Endothelial cell of umbilical vein (primary cell): Measurements from ENCODE around the gene PKD1. TPM values are rescaled to one million over a fixed set of nuclear protein-coding genes. Genes with fewer than 3 reads are reported as not detected.

ENCODE experiments used
- BruUV-seq: library from RNA; stranded (reverse); fragments of 400-500 nt; replicated peaks from 2 replicates; lab custom pipeline; 2021; lab: Mats Ljungman, UMichigan
- CTCF ChIA-PET: fragments of 300-600, 350-600 bp; sonication (Branson Sonifier 250); formaldehyde crosslinking; loops from one replicate; lab custom pipeline; 2021; ENCODE audit warnings: antibody characterized with exemption, inconsistent platforms; lab: Charles Lee
- POLR2A ChIA-PET: fragments of 300-600, 350-600 bp; sonication (Branson Sonifier 250); formaldehyde crosslinking; loops from one replicate; lab custom pipeline; 2021; ENCODE audit warnings: antibody characterized with exemption, inconsistent platforms; lab: Charles Lee
- DNase-seq: peaks from one replicate; pipeline ENCODE4 v3.0.0-alpha.2; 2011; ENCODE audit warnings: low read depth, low spot score
- FAIRE-seq: peaks from 2 replicates; lab custom pipeline; 2011; peaks lifted over from hg19 to GRCh38; lab: Jason Lieb, UNC
- H2AFZ ChIP-seq: 2 replicates; pipeline ENCODE4 v1.6.0; 2012; ENCODE audit warnings: low read depth, low read length, control low read depth, inconsistent platforms
- H3K27ac ChIP-seq: 2 replicates; pipeline ENCODE4 v1.5.1; 2011; ENCODE audit warnings: low read depth, mild to moderate bottlenecking, control low read depth, low read length, moderate library complexity; ENCODE audit not compliant: insufficient read depth
- H3K27me3 ChIP-seq, 2 experiments: 2 replicates each; pipeline versions ENCODE4 v1.6.0 to v1.6.1; 2011; ENCODE audit warnings: low read length in 2 of 2, mixed read lengths in 1 of 2; ENCODE audit not compliant: control insufficient read depth in 2 of 2, insufficient read depth in 2 of 2
- H3K36me3 ChIP-seq, 2 experiments: 2 replicates in 1 of 2; 3 replicates in 1 of 2; pipeline ENCODE4 v1.5.1; 2011; ENCODE audit warnings: low read length in 2 of 2, mild to moderate bottlenecking in 1 of 2, moderate library complexity in 1 of 2; ENCODE audit not compliant: control insufficient read depth in 2 of 2, insufficient read depth in 2 of 2; ENCODE audit errors: extremely low read depth in 1 of 2
- H3K4me1 ChIP-seq: 3 replicates; pipeline ENCODE4 v1.5.1; 2011; ENCODE audit warnings: mild to moderate bottlenecking, low read length; ENCODE audit not compliant: control insufficient read depth, insufficient read depth; ENCODE audit errors: extremely low read depth
- H3K4me2 ChIP-seq: 2 replicates; pipeline ENCODE4 v1.6.1; 2011; ENCODE audit warnings: low read length, control low read depth, mixed read lengths; ENCODE audit not compliant: insufficient read depth
- H3K4me3 ChIP-seq, 3 experiments: fragments of 200-600 bp in 1 of 3; sonication (generic), shearing (Covaris generic) in 1 of 3; replicated peaks in 1 of 3; 2 replicates each; pipeline ENCODE4 v1.5.1; 2011 to 2016; ENCODE audit warnings: control low read depth in 3 of 3, low read length in 3 of 3, mild to moderate bottlenecking in 2 of 3, inconsistent platforms in 1 of 3, low read depth in 1 of 3, moderate library complexity in 1 of 3; ENCODE audit not compliant: insufficient read depth in 1 of 3
- H3K79me2 ChIP-seq: 2 replicates; pipeline ENCODE4 v1.6.0; 2012; ENCODE audit warnings: low read length, inconsistent platforms; ENCODE audit not compliant: control insufficient read depth, insufficient read depth
- H3K9ac ChIP-seq: replicated peaks from 2 replicates; pipeline ENCODE3; 2011; ENCODE audit warnings: low read length, control low read depth; ENCODE audit not compliant: insufficient read depth; ENCODE audit errors: extremely low read depth
- H3K9me1 ChIP-seq: replicated peaks from 3 replicates; pipeline ENCODE4 v1.6.0; 2011; ENCODE audit warnings: mild to moderate bottlenecking, low read length; ENCODE audit not compliant: control insufficient read depth, insufficient read depth; ENCODE audit errors: extremely low read depth
- H3K9me3 ChIP-seq: replicated peaks from 2 replicates; pipeline ENCODE4 v1.5.1; 2012; ENCODE audit warnings: low read length, inconsistent platforms; ENCODE audit not compliant: control insufficient read depth, insufficient read depth
- H4K20me1 ChIP-seq: replicated peaks from 2 replicates; pipeline ENCODE3; 2011; ENCODE audit warnings: mild to moderate bottlenecking, low read length; ENCODE audit not compliant: control insufficient read depth, insufficient read depth; ENCODE audit errors: extremely low read depth
- EZH2 ChIP-seq: IDR thresholded peaks from 2 replicates; pipeline ENCODE4 v1.6.1; 2012; ENCODE audit warnings: borderline replicate concordance, low read depth, mild to moderate bottlenecking, moderate library complexity, low read length, inconsistent platforms; ENCODE audit not compliant: severe bottlenecking
- FOS ChIP-seq: IDR thresholded peaks from 2 replicates; pipeline ENCODE4 v1.6.1; 2011; ENCODE audit warnings: mild to moderate bottlenecking, low read length, moderate library complexity, borderline replicate concordance; ENCODE audit not compliant: insufficient read depth
- GATA2 ChIP-seq: IDR thresholded peaks from 2 replicates; pipeline ENCODE4 v1.7.0; 2011; ENCODE audit warnings: low read depth, mild to moderate bottlenecking, moderate library complexity, mixed read lengths, low read length; ENCODE audit not compliant: insufficient read length, insufficient read depth
- JUN ChIP-seq: IDR thresholded peaks from 2 replicates; pipeline ENCODE4 v1.6.1; 2011; ENCODE audit warnings: borderline replicate concordance, low read depth; ENCODE audit not compliant: insufficient read length, insufficient read depth
- MYC ChIP-seq: IDR thresholded peaks from one replicate; pipeline ENCODE4 v1.6.1; 2011; ENCODE audit warnings: mild to moderate bottlenecking, low read depth, low read length
- POLR2AphosphoS5 ChIP-seq: IDR thresholded peaks from 2 replicates; pipeline ENCODE4 v1.6.1; 2012; ENCODE audit warnings: low read depth, mild to moderate bottlenecking, control low read depth, low read length, moderate library complexity; ENCODE audit not compliant: insufficient read depth
- dilution Hi-C: fragments of 300-500 bp; cut with MboI; formaldehyde crosslinking; loops from one replicate; pipeline ENCODE4 v1.15.0; 2019; ENCODE audit warnings: low sequenced_read_pairs; ENCODE audit not compliant: extremely low pct_ligation_motif_present
- intact Hi-C: fragments of 100-400 bp; cut with micrococcal nuclease; formaldehyde crosslinking; loops from one replicate; pipeline ENCODE4 v1.10.0; 2022
- polyA plus RNA-seq, 4 experiments: library from polyadenylated mRNA; depleted of rRNA in 3 of 4; stranded (reverse) in 3 of 4; unstranded in 1 of 4; fragments of >200 nt; gene quantifications; 2 replicates each; pipeline versions ENCODE4 v1.2.1 to v1.2.3, GENCODE V29; 2011 to 2012; ENCODE audit warnings: missing spikeins in 1 of 4
- total RNA-seq: library from RNA; stranded (reverse); gene quantifications from 2 replicates; pipeline ENCODE4 v1.2.3, GENCODE V29; 2021
- TF ChIP-seq, protein P1 (sequence below): IDR thresholded peaks from 2 replicates; pipeline ENCODE4 v1.6.1; 2011; ENCODE audit not compliant: insufficient read depth, insufficient read length
- TF ChIP-seq, protein P2 (sequence below), 2 donors: IDR thresholded peaks; 1 replicate in 1 of 2; 2 replicates in 1 of 2; pipeline ENCODE4 v1.5.1; 2011; ENCODE audit warnings: low read length in 2 of 2, mild to moderate bottlenecking in 2 of 2, moderate library complexity in 2 of 2, control low read depth in 1 of 2, inconsistent platforms in 1 of 2, low read depth in 1 of 2; ENCODE audit not compliant: insufficient read depth in 1 of 2; ENCODE audit errors: extremely low read depth in 1 of 2

PKD1 gene
- total and polyA plus RNA-seq, 2 donors (not counting 3 experiments of a cell fraction or from before 2014, with no cell fraction given), result 52.5 to 102 TPM

DNA sequence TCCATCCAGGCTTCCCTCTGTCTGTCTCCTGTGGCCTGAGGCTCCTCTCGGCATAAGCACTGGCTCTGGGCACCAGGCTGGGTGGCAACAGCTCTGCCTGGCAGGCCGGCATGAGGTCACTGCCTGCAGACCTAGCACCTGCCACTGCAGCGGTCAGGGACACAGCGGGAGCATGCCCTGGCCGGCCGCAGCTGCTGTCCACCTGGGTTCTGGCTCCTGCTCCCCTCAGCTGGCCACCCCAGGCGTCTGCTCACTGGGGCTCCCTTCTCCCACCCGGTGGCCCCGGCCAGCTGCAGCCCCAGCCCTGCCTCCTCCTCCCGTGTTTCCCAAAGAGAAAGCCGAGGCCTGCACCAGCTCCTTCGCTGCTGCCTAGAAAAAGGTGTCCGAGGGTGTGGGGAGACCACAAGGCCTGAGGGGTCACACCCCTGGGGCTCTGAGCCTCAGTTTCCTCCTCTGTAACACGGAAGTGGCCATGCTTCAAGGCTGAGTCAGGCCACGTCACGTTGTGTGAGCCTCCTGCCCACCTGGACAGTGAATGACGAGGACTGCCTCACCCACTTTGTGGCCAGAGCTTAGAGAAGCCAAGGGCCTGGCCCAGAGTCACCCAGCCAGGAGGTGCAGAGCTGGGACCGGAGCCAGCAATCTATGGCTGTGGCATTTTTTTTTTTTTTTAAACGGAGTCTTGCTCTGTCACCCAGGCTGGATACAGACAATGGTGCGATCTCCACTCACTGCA, 94.7 kb downstream of the PKD1 start:
- CTCF ChIA-PET, result interaction anchor here (0.9 to 1.2 kb wide), 2 partner anchors 18 to 100 kb away, joined by 3 to 5 read pairs; no protein-coding TSS in a partner anchor
- H3K9ac ChIP-seq, result no peak overlapping the region
- no TSS peak for BruUV-seq
- no peak overlapping the region for H3K4me2 ChIP-seq
- DNase-seq (no peak), FAIRE-seq (no peak)
- H3K27me3 ChIP-seq, result no peaks in the 10 kb centered on the region
- no peaks in the 10 kb centered on the region for H4K20me1 ChIP-seq
- no peak overlapping the region for H3K4me3 ChIP-seq
- POLR2A ChIA-PET, result interaction anchor here (0.7 to 1.0 kb wide), 2 partner anchors 114 to 163 kb away, joined by 3 read pairs; partner anchors contain the start of gene TRAF7
- intact Hi-C loops, result no loop called here
- no peaks in the 10 kb centered on the region for H3K9me3 ChIP-seq
- dilution Hi-C loops, result loop anchor here (25.0 kb wide), 1 partner anchor 121 kb away; the partner anchor contains the start of gene TRAF7
- TF ChIP-seq FOS, result no peak
- no peak for TF ChIP-seq JUN
- TF ChIP-seq POLR2AphosphoS5, result no peak
- TF ChIP-seq EZH2, result no peak
- TF ChIP-seq, protein P1, sequence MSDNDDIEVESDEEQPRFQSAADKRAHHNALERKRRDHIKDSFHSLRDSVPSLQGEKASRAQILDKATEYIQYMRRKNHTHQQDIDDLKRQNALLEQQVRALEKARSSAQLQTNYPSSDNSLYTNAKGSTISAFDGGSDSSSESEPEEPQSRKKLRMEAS, result no peak
- no peak for TF ChIP-seq MYC
- no peak for TF ChIP-seq GATA2
- TF ChIP-seq, protein P2, sequence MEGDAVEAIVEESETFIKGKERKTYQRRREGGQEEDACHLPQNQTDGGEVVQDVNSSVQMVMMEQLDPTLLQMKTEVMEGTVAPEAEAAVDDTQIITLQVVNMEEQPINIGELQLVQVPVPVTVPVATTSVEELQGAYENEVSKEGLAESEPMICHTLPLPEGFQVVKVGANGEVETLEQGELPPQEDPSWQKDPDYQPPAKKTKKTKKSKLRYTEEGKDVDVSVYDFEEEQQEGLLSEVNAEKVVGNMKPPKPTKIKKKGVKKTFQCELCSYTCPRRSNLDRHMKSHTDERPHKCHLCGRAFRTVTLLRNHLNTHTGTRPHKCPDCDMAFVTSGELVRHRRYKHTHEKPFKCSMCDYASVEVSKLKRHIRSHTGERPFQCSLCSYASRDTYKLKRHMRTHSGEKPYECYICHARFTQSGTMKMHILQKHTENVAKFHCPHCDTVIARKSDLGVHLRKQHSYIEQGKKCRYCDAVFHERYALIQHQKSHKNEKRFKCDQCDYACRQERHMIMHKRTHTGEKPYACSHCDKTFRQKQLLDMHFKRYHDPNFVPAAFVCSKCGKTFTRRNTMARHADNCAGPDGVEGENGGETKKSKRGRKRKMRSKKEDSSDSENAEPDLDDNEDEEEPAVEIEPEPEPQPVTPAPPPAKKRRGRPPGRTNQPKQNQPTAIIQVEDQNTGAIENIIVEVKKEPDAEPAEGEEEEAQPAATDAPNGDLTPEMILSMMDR (IDR thresholded peaks at IDR 0.05; ENCODE audit: extremely low read depth in 1 of 2, insufficient read depth in 1 of 2, low read depth in 1 of 2, low read length in 2 of 2), result no peak
- peaks cover 22% of the 10 kb centered on the region for H3K4me1 ChIP-seq
- H2AFZ ChIP-seq, result no peak overlapping the region
- peaks cover 0 to 10% of the 10 kb centered on the region in 2 experiments for H3K36me3 ChIP-seq
- H3K79me2 ChIP-seq, result no peaks in the 10 kb centered on the region
- no peaks in the 10 kb centered on the region for H3K9me1 ChIP-seq
- H3K27ac ChIP-seq, result no peak overlapping the region
